ENCODE data around the gene CDK6. TPM values are rescaled to one million over a fixed set of nuclear protein-coding genes. Genes with fewer than 3 reads are reported as not detected.

CDK6 gene
- total and polyA plus RNA-seq, 2 of the 8 experiments (the other 6 are each of a cell fraction or from before 2014, with no cell fraction given): 5.9 to 18.9 TPM

GRCh38 chr7:92655346-92655884 lies 181.0 kb downstream of the CDK6 start:
- Histone ChIP-seq H3K56ac (replicated peaks; ENCODE audit: insufficient read length, low read depth, low read length) (no peak overlapping the region), H3K4ac (replicated peaks; ENCODE audit: insufficient read length, low read depth, low read length) (no peak overlapping the region), H2AFZ (ENCODE audit: low read length) (no peak overlapping the region), H3K4me1 (replicated peaks in 1 of 4; ENCODE audit: control insufficient read depth in 3 of 4, insufficient read depth in 4 of 4, low read length in 3 of 4) (no peaks in the 10 kb centered on the region), H2BK5ac (ENCODE audit: low read depth, low read length) (no peak overlapping the region), H3K23ac (ENCODE audit: insufficient read length) (no peak overlapping the region), H2BK15ac (ENCODE audit: low read length) (no peak overlapping the region), H2BK120ac (replicated peaks; ENCODE audit: low read depth, low read length) (no peak overlapping the region), H3K79me1 (ENCODE audit: low read depth, low read length) (no peaks in the 10 kb centered on the region), H3K23me2 (ENCODE audit: low read depth, low read length) (no peaks in the 10 kb centered on the region; the same call in 1 of the 2 replicates), H3K27me3 (replicated peaks in 1 of 4; ENCODE audit: control insufficient read depth in 3 of 4, extremely low read depth in 1 of 4, insufficient read depth in 3 of 4, low read length in 3 of 4) (no peaks in the 10 kb centered on the region), H2BK20ac (ENCODE audit: low read length) (no peak overlapping the region), H4K20me1 (replicated peaks in 1 of 2; ENCODE audit: control insufficient read depth in 1 of 2, insufficient read depth in 2 of 2, low read length in 2 of 2) (no peaks in the 10 kb centered on the region), H3K14ac (ENCODE audit: insufficient read length) (no peak overlapping the region), H3K36me3 (ENCODE audit: control insufficient read depth in 2 of 4, insufficient read depth in 4 of 4, low read length in 3 of 4) (no peaks in the 10 kb centered on the region), H4K91ac (replicated peaks; ENCODE audit: insufficient read length, low read length) (no peak overlapping the region), H3K9ac (replicated peaks in 1 of 4; ENCODE audit: extremely low read depth in 1 of 4, low read depth in 3 of 4, low read length in 3 of 4) (no peak overlapping the region), H3K4me3 (ENCODE audit: extremely low read depth in 1 of 4, insufficient read depth in 2 of 4, low read depth in 3 of 4, low read length in 4 of 4) (no peak overlapping the region), H2BK12ac (ENCODE audit: low read depth, low read length) (no peak overlapping the region), H3K18ac (ENCODE audit: extremely low read depth, low read length) (no peak overlapping the region), H4K8ac (ENCODE audit: extremely low read depth, insufficient read depth, low read length) (no peak overlapping the region), H4K5ac (ENCODE audit: insufficient read length, low read depth, low read length) (no peak overlapping the region), H3K27ac (ENCODE audit: low read depth, low read length) (no peak overlapping the region), H3K9me3 (ENCODE audit: insufficient read depth in 2 of 2, low read depth in 1 of 2, low read length in 1 of 2) (no peaks in the 10 kb centered on the region), H2AK5ac (ENCODE audit: low read depth, low read length) (no peak overlapping the region), H3K4me2 (ENCODE audit: insufficient read depth in 1 of 2, low read depth in 2 of 2, low read length in 2 of 2) (no peak overlapping the region), H3K79me2 (ENCODE audit: control insufficient read depth in 1 of 2, insufficient read depth in 2 of 2, low read length in 2 of 2) (no peaks in the 10 kb centered on the region)
- DNase-seq (ENCODE audit: low read depth in 1 of 2, low spot score in 2 of 2): no peak
- 90% methylated on average over 1 of the region's 1 CpG; no CpG with 5 or more reads in 1 of the 2 experiments for WGBS, 2 experiments (ENCODE audit: extremely low coverage in 1 of 2, insufficient coverage in 1 of 2, insufficient read length in 1 of 2, insufficient replicate concordance in 2 of 2, low coverage in 1 of 2, low lambda C conversion rate in 2 of 2, missing lambda C conversion rate in 1 of 2)
- no peak for FAIRE-seq
- ChIA-PET CTCF (ENCODE audit: partially characterized antibody) (no interaction called here), POLR2A (ENCODE audit: partially characterized antibody) (no interaction called here)
- no peak for TF ChIP-seq CBX5 (IDR thresholded peaks at IDR 0.05; ENCODE audit: low read depth, low read length)
- TF ChIP-seq TBP (IDR thresholded peaks at IDR 0.05; ENCODE audit: low read depth, low read length): no peak
- TF ChIP-seq PHF8 (conservative IDR thresholded peaks at IDR 0.05; ENCODE audit: low read depth, low read length): no peak
- no peak for TF ChIP-seq ATF2 (IDR thresholded peaks at IDR 0.05; ENCODE audit: low read length)
- TF ChIP-seq USF2 (IDR thresholded peaks at IDR 0.05; ENCODE audit: low read length): no peak
- no peak for TF ChIP-seq BACH1 (IDR thresholded peaks at IDR 0.05; ENCODE audit: low read length)

Measured in H1 (cell line).